Activated B cell treated with CpG ODN at 0.5 μM for 24 hours (primary cell): Measurements from ENCODE around the gene OVCH1. TPM values are rescaled to one million over a fixed set of nuclear protein-coding genes. Genes with fewer than 3 reads are reported as not detected.
"Not testable (repeated sequence)": the region's sequence is repeated elsewhere in the genome, so short reads cannot be mapped to it uniquely, and the experiment has no call there.

Experiments
- ATAC-seq: fragments of 200-7000 bp; cut with Tn5 transposase; one replicate; pipeline ENCODE4 v1.10.0; 2021; ENCODE audit warnings: low read depth, mild to moderate bottlenecking, moderate library complexity
- CTCF ChIA-PET: fragments of 350-600 bp; sonication (Branson Sonifier 250); formaldehyde crosslinking; loops from one replicate; lab custom pipeline; 2021; ENCODE audit warnings: antibody characterized with exemption; lab: Charles Lee
- POLR2A ChIA-PET: fragments of 350-600 bp; sonication (Branson Sonifier 250); formaldehyde crosslinking; loops from one replicate; lab custom pipeline; 2021; ENCODE audit warnings: antibody characterized with exemption; lab: Charles Lee
- DNase-seq: peaks from one replicate; pipeline ENCODE4 v3.0.0; 2022
- H3K27ac Mint-ChIP-seq: one replicate; pipeline ENCODE4 v1.8.0; 2020; ENCODE audit warnings: mixed read lengths
- H3K27me3 Mint-ChIP-seq: one replicate; pipeline ENCODE4 v1.8.0; 2021; ENCODE audit warnings: mixed read lengths
- H3K36me3 Mint-ChIP-seq: one replicate; pipeline ENCODE4 v1.8.0; 2021; ENCODE audit warnings: low read depth, mixed read lengths
- H3K4me1 Mint-ChIP-seq: one replicate; pipeline ENCODE4 v1.8.0; 2021; ENCODE audit warnings: mixed read lengths
- H3K4me3 Mint-ChIP-seq: one replicate; pipeline ENCODE4 v1.8.0; 2020; ENCODE audit warnings: mild to moderate bottlenecking, mixed read lengths
- H3K9me3 Mint-ChIP-seq: one replicate; pipeline ENCODE4 v1.8.0; 2020; ENCODE audit warnings: mixed read lengths
- intact Hi-C: fragments of 100-400 bp; cut with micrococcal nuclease; formaldehyde crosslinking; loops from one replicate; pipeline ENCODE4 v1.15.1; 2024
- total RNA-seq: library from RNA; stranded (reverse); gene quantifications from 2 replicates; pipeline ENCODE4 v1.2.3, GENCODE V29; 2022
- TF ChIP-seq, protein P1 (sequence below): fragments of 200-600 bp; IDR thresholded peaks from one replicate; pipeline ENCODE4 v1.8.0; 2022; ENCODE audit warnings: antibody characterized with exemption, mild to moderate bottlenecking

The OVCH1 gene
- total RNA-seq, 1 donor from 2014 or later: not detected

DNA sequence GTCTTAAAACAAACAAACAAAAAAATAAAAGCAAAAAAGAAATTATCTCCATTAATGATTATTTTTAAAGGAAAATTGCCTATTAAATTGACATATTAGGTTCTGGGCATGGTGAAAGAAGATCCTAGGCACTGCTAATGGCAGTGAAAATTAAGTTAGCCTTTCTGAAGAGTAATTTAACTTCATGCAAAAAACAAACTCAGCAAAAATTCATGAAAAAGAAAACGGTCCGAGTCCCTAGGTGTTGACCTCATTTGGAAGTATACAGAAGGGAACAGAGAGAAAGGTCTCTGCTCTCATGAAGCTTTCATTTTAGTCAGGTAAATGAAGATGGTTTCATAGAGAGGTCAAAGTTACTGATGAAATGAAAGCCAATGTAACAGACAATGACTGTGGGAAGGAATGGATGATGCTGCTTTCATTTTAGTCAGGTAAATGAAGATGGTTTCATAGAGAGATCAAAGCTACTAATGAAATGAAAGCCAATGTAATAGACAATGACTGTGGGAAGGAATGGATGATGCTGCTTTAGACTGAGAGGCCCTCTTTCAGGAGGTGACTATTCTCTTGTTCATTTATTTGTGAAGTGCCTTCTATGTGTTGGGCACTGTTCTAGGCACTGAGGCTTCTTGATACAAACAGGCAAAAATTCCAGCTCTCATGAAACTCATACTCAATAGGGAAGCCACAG is 50.1 kb downstream of the OVCH1 start:
- H3K9me3 Mint-ChIP-seq: no peaks in the 10 kb centered on the region
- H3K4me1 Mint-ChIP-seq: no peaks in the 10 kb centered on the region
- CTCF ChIA-PET: no interaction called here
- DNase-seq (no peak), ATAC-seq (no peak)
- intact Hi-C loops: no loop called here
- POLR2A ChIA-PET: no interaction called here
- no peak overlapping the region for H3K27ac Mint-ChIP-seq
- H3K36me3 Mint-ChIP-seq: no peaks in the 10 kb centered on the region
- no peak overlapping the region for H3K4me3 Mint-ChIP-seq
- H3K27me3 Mint-ChIP-seq: no peaks in the 10 kb centered on the region
- TF ChIP-seq, protein P1, sequence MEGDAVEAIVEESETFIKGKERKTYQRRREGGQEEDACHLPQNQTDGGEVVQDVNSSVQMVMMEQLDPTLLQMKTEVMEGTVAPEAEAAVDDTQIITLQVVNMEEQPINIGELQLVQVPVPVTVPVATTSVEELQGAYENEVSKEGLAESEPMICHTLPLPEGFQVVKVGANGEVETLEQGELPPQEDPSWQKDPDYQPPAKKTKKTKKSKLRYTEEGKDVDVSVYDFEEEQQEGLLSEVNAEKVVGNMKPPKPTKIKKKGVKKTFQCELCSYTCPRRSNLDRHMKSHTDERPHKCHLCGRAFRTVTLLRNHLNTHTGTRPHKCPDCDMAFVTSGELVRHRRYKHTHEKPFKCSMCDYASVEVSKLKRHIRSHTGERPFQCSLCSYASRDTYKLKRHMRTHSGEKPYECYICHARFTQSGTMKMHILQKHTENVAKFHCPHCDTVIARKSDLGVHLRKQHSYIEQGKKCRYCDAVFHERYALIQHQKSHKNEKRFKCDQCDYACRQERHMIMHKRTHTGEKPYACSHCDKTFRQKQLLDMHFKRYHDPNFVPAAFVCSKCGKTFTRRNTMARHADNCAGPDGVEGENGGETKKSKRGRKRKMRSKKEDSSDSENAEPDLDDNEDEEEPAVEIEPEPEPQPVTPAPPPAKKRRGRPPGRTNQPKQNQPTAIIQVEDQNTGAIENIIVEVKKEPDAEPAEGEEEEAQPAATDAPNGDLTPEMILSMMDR: no peak

DNA sequence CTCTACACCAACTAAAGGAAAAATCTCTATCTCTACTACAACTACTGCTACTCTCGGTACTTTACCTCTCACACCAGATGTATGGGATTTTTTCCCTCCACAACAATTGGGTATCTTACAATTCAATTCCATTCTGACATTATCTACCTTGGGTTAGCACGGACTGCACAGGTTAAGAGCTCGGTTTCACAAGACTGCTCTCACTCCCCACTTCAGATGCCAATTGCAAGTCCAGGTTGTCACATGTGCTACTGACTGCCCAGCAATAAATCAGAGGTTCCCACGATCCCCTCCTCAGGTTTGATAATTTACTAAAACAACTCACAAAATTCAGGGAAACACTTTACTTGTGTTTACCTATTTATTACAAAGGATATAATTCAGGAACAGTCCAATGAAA is 58.0 kb downstream of the OVCH1 start:
- intact Hi-C loops: no loop called here
- CTCF ChIA-PET: no interaction called here

DNA sequence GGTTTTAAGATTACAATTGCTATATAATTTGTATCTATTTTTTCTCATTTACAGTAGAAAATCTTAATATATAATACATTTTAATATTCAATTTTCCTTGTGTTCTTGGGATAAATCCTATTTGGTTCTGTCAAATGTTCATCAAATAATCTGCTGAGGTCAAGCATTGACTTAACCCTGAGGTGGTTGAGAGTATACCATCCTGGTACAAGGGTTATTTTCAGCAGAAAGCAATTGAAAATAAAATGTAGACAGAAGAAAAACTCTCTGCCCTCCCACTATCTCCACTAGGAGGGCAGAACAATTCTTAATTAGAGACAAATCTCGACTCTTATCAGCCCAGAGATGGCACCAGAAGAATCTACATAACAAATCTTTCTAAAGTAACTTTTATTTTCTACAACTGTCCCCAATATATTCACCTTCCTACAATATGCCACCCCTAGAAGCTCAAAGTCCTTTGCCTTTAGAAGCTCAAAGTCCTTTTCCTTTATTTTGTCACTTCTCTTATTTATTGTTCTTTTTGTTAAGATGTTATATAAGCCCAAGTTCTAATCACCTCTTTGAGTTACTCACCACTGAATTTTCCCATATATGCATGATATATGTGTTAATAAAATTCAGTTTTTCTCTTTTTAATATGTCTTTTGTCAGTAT is 58.6 kb downstream of the OVCH1 start:
- H3K4me1 Mint-ChIP-seq: no peaks in the 10 kb centered on the region
- intact Hi-C loops: no loop called here
- TF ChIP-seq, protein P1: no peak
- H3K27me3 Mint-ChIP-seq: peaks cover 3% of the 10 kb centered on the region
- H3K4me3 Mint-ChIP-seq: no peak overlapping the region
- ChIA-PET CTCF (no interaction called here), POLR2A (no interaction called here)
- DNase-seq (no peak), ATAC-seq (no peak)
- no peak overlapping the region for H3K27ac Mint-ChIP-seq
- no peaks in the 10 kb centered on the region for H3K36me3 Mint-ChIP-seq
- H3K9me3 Mint-ChIP-seq: peaks cover 7% of the 10 kb centered on the region

More for the DNA sequence above, 58.0 kb downstream of the OVCH1 start:
- Mint-ChIP-seq H3K27me3 (peaks cover 3% of the 10 kb centered on the region), H3K27ac (no peak overlapping the region), H3K4me1 (no peaks in the 10 kb centered on the region), H3K9me3 (peaks cover 7% of the 10 kb centered on the region), H3K36me3 (no peaks in the 10 kb centered on the region), H3K4me3 (no peak overlapping the region)
- POLR2A ChIA-PET: no interaction called here
- DNase-seq: no peak
- TF ChIP-seq, protein P1: no peak
- no peak for ATAC-seq

GRCh38 chr12:29437575-29437974 is 59.9 kb downstream of the OVCH1 start:
- Mint-ChIP-seq H3K9me3 (peaks cover 7% of the 10 kb centered on the region), H3K27ac (no peak overlapping the region), H3K36me3 (no peaks in the 10 kb centered on the region), H3K4me3 (no peak overlapping the region), H3K4me1 (no peaks in the 10 kb centered on the region), H3K27me3 (peaks cover 4% of the 10 kb centered on the region)
- TF ChIP-seq, protein P1: no peak
- no peak for DNase-seq
- POLR2A ChIA-PET: no interaction called here
- no peak for ATAC-seq
- intact Hi-C loops: no loop called here
- CTCF ChIA-PET: no interaction called here

DNA sequence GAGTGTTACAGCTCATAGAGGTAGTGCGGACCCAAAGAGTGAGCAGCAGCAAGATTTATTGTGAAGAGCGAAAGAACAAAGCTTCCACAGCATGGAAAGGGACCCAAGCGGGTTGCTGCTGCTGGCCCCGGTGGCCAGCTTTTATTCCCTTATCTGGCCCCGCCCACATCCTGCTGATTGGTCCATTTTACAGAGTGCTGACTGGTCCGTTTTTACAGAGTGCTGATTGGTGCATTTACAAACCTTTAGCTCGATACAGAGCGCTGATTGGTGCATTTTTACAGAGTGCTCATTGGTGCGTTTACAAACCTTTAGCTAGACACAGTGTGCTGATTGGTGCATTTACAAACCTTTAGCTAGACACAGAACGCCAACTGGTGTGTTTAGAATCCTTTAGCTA is 60.7 kb downstream of the OVCH1 start:
- H3K9me3 Mint-ChIP-seq, H3K4me1 Mint-ChIP-seq, H3K27me3 Mint-ChIP-seq, DNase-seq, H3K36me3 Mint-ChIP-seq, H3K4me3 Mint-ChIP-seq, H3K27ac Mint-ChIP-seq, CTCF ChIA-PET, ATAC-seq, intact Hi-C loops, POLR2A ChIA-PET: not testable (repeated sequence)
